Neural progenitor cell (in vitro differentiated cells): Measurements from ENCODE around the gene THBS1. TPM values are rescaled to one million over a fixed set of nuclear protein-coding genes. Genes with fewer than 3 reads are reported as not detected.

Source experiments
- DNase-seq: peaks from one replicate; pipeline ENCODE4 v3.0.0-alpha.2; 2016; ENCODE audit warnings: low spot score
- H2AFZ ChIP-seq: fragments of 200-600 bp; sonication (generic); replicated peaks from 2 replicates; pipeline ENCODE4 v1.6.1; 2016; ENCODE audit warnings: antibody characterized with exemption
- H3F3A ChIP-seq: fragments of 200-600 bp; sonication (generic); 2 replicates; pipeline ENCODE4 v1.6.1; 2016; ENCODE audit warnings: antibody characterized with exemption, low read depth
- H3K27ac ChIP-seq: fragments of 200-600 bp; sonication (generic); 2 replicates; pipeline ENCODE4 v1.5.1; 2016; ENCODE audit warnings: mild to moderate bottlenecking
- H3K27me3 ChIP-seq: fragments of 200-600 bp; sonication (generic); 2 replicates; pipeline ENCODE4 v1.6.1; 2016; ENCODE audit warnings: mild to moderate bottlenecking, moderate library complexity
- H3K36me3 ChIP-seq: fragments of 200-600 bp; sonication (generic); 2 replicates; pipeline ENCODE4 v1.5.1; 2016
- H3K4me1 ChIP-seq: fragments of 200-600 bp; sonication (generic); 2 replicates; pipeline ENCODE4 v1.6.1; 2016; ENCODE audit warnings: mixed run types
- H3K4me2 ChIP-seq: fragments of 200-600 bp; sonication (generic); 2 replicates; pipeline ENCODE4 v1.6.1; 2016
- H3K4me3 ChIP-seq: fragments of 200-600 bp; sonication (generic); 2 replicates; pipeline ENCODE4 v1.5.1; 2016
- H3K79me2 ChIP-seq: fragments of 200-600 bp; sonication (generic); 2 replicates; pipeline ENCODE4 v1.6.1; 2016; ENCODE audit warnings: low read depth
- H3K9ac ChIP-seq: fragments of 200-600 bp; sonication (generic); 2 replicates; pipeline ENCODE4 v1.6.1; 2016
- H3K9me3 ChIP-seq: fragments of 200-600 bp; sonication (generic); 2 replicates; pipeline ENCODE4 v1.5.1; 2016; ENCODE audit warnings: low read depth
- H4K20me1 ChIP-seq: fragments of 200-600 bp; sonication (generic); 2 replicates; pipeline ENCODE4 v1.6.1; 2016; ENCODE audit warnings: low read depth
- H3K27ac Mint-ChIP-seq: 3 replicates; pipeline ENCODE4 v1.8.0; 2021; ENCODE audit warnings: mixed read lengths
- H3K27me3 Mint-ChIP-seq: 2 replicates; pipeline ENCODE4 v1.8.0; 2022; ENCODE audit warnings: low read depth, mild to moderate bottlenecking, inconsistent platforms, moderate library complexity, mixed read lengths; ENCODE audit not compliant: insufficient read depth
- H3K36me3 Mint-ChIP-seq: 3 replicates; pipeline ENCODE4 v1.8.0; 2021; ENCODE audit warnings: mixed read lengths
- H3K4me1 Mint-ChIP-seq: 3 replicates; pipeline ENCODE4 v1.8.0; 2021; ENCODE audit warnings: mixed read lengths
- H3K4me3 Mint-ChIP-seq: 3 replicates; pipeline ENCODE4 v1.8.0; 2021; ENCODE audit warnings: mild to moderate bottlenecking, moderate library complexity, mixed read lengths
- H3K9me3 Mint-ChIP-seq: 3 replicates; pipeline ENCODE4 v1.8.0; 2020; ENCODE audit warnings: mixed read lengths
- EZH2 ChIP-seq: fragments of 200-600 bp; sonication (generic); IDR thresholded peaks from 2 replicates; pipeline ENCODE4 v1.6.1; 2017; ENCODE audit warnings: antibody characterized with exemption, mild to moderate bottlenecking, moderate library complexity
- EZH2phosphoT487 ChIP-seq: fragments of 200-600 bp; sonication (generic); IDR thresholded peaks from 2 replicates; pipeline ENCODE4 v1.6.1; 2017; ENCODE audit warnings: antibody characterized with exemption
- total RNA-seq: library from RNA; depleted of rRNA; stranded (reverse); fragments of >200 nt; gene quantifications from 2 replicates; pipeline ENCODE4 v1.2.3, GENCODE V29; 2015; ENCODE audit warnings: low replicate concordance
- TF ChIP-seq, protein P1 (sequence below): fragments of 200-600 bp; sonication (generic); IDR thresholded peaks from 2 replicates; pipeline ENCODE4 v1.5.1; 2017; ENCODE audit warnings: antibody characterized with exemption, mild to moderate bottlenecking

The THBS1 gene
- total RNA-seq, 1 donor from 2014 or later: 14.6 TPM

DNA sequence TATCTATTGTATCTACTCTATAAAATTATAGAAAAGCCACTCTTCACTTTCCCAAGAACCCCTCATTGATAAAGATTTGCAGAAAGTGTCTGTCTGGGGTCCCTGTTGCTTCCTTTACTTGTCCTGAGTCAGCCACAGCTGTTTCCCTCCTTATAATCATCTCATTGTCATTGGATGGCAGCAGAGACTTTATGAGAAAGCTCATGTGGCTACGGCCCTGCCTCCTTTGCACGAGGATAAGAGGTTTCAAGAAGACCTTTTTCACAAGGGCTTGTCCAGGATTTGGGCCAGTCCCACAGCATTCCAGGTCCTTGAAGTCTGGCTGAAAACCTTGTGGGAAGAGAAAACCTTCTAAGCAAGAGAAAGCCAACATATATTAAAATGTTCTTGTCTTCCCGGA, 41.9 kb upstream of the THBS1 start:
- H3K27me3 ChIP-seq: no peaks in the 10 kb centered on the region
- no peaks in the 10 kb centered on the region for H4K20me1 ChIP-seq
- H3K79me2 ChIP-seq: no peaks in the 10 kb centered on the region
- Mint-ChIP-seq H3K4me3 (no peak overlapping the region), H3K27me3 (peaks cover 4% of the 10 kb centered on the region), H3K9me3 (no peaks in the 10 kb centered on the region), H3K36me3 (no peaks in the 10 kb centered on the region), H3K4me1 (no peaks in the 10 kb centered on the region), H3K27ac (no peak overlapping the region)
- H3K4me1 ChIP-seq: no peaks in the 10 kb centered on the region
- DNase-seq: no peak
- no peak overlapping the region for H2AFZ ChIP-seq
- H3K4me3 ChIP-seq: no peak overlapping the region
- TF ChIP-seq EZH2 (no peak), EZH2phosphoT487 (no peak)
- TF ChIP-seq, protein P1, sequence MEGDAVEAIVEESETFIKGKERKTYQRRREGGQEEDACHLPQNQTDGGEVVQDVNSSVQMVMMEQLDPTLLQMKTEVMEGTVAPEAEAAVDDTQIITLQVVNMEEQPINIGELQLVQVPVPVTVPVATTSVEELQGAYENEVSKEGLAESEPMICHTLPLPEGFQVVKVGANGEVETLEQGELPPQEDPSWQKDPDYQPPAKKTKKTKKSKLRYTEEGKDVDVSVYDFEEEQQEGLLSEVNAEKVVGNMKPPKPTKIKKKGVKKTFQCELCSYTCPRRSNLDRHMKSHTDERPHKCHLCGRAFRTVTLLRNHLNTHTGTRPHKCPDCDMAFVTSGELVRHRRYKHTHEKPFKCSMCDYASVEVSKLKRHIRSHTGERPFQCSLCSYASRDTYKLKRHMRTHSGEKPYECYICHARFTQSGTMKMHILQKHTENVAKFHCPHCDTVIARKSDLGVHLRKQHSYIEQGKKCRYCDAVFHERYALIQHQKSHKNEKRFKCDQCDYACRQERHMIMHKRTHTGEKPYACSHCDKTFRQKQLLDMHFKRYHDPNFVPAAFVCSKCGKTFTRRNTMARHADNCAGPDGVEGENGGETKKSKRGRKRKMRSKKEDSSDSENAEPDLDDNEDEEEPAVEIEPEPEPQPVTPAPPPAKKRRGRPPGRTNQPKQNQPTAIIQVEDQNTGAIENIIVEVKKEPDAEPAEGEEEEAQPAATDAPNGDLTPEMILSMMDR: no peak
- H3F3A ChIP-seq: no peaks in the 10 kb centered on the region
- H3K9ac ChIP-seq: no peak overlapping the region
- no peak overlapping the region for H3K4me2 ChIP-seq
- H3K9me3 ChIP-seq: no peaks in the 10 kb centered on the region
- H3K27ac ChIP-seq: no peak overlapping the region
- H3K36me3 ChIP-seq: no peaks in the 10 kb centered on the region

DNA sequence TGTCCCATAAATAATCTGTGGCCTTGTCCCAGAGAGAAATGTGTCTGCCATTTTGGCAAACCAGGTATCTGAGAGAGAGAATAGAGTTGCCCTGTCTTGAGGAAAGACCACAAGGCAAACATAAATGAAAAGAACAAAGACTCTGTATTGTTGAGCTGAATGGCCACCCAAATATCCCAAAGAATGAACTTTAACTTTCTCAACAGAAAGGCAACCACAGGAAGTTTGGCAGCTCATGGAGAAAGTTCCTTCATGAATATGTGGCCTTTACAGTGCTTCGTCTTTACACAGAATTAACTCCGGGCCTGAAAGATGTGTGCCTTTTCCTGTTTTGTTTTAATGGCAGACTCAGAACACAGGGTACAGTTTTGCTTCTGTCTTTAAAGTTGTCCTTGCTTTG, 41.4 kb upstream of the THBS1 start:
- Histone ChIP-seq H3K9me3 (no peaks in the 10 kb centered on the region), H3K27ac (no peak overlapping the region), H3F3A (no peaks in the 10 kb centered on the region), H3K36me3 (no peaks in the 10 kb centered on the region), H3K4me1 (no peaks in the 10 kb centered on the region), H3K27me3 (no peaks in the 10 kb centered on the region), H3K4me3 (no peak overlapping the region), H3K4me2 (no peak overlapping the region), H3K79me2 (no peaks in the 10 kb centered on the region), H3K9ac (no peak overlapping the region), H4K20me1 (no peaks in the 10 kb centered on the region), H2AFZ (no peak overlapping the region)
- H3K36me3 Mint-ChIP-seq: no peaks in the 10 kb centered on the region
- H3K4me1 Mint-ChIP-seq: no peaks in the 10 kb centered on the region
- H3K27ac Mint-ChIP-seq: no peak overlapping the region
- TF ChIP-seq, protein P1: no peak
- TF ChIP-seq EZH2phosphoT487 (no peak), EZH2 (no peak)
- H3K4me3 Mint-ChIP-seq: no peak overlapping the region
- H3K27me3 Mint-ChIP-seq: peaks cover 4% of the 10 kb centered on the region
- no peak for DNase-seq
- H3K9me3 Mint-ChIP-seq: no peaks in the 10 kb centered on the region

DNA sequence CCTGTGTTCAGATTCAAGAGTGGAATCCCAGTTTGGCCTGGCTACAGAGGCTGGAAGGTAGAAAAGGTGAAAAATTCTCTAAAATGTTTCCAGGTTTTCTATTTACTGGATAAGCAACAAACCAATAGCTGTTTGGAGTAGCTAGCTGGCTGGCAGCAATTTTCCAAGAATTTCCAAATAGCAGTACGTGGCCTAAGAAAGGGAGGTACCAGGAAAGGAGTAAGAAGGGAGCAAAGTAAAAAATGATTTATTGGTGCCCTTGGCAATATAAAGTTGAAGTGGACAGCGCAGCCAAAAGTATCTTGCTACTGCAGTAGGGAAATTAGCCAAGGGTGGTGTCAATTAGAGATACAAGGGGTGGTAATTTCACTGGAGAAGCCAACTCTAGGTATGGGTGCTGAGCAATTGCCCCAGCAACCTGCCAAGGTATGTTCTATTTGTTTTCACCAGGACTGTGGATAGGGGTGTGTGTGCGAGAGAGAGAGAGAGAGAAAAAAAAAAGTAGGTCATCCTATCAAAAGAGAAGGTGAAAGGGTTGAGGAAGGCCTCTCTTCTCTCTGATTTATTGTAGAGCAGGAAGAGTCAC, 40.8 kb upstream of the THBS1 start:
- H3K9me3 ChIP-seq: peaks cover 5% of the 10 kb centered on the region
- H2AFZ ChIP-seq: no peak overlapping the region
- no peak overlapping the region for H3K27ac ChIP-seq
- no peaks in the 10 kb centered on the region for H4K20me1 ChIP-seq
- H3K9me3 Mint-ChIP-seq: peaks cover 3% of the 10 kb centered on the region
- H3K79me2 ChIP-seq: no peaks in the 10 kb centered on the region
- no peak overlapping the region for H3K9ac ChIP-seq
- H3K36me3 Mint-ChIP-seq: no peaks in the 10 kb centered on the region
- H3K36me3 ChIP-seq: no peaks in the 10 kb centered on the region
- no peaks in the 10 kb centered on the region for H3K4me1 Mint-ChIP-seq
- no peak for DNase-seq
- TF ChIP-seq EZH2 (no peak), EZH2phosphoT487 (no peak)
- TF ChIP-seq, protein P1: no peak
- H3K4me3 ChIP-seq: no peak overlapping the region
- H3F3A ChIP-seq: no peaks in the 10 kb centered on the region
- no peak overlapping the region for H3K27ac Mint-ChIP-seq
- no peaks in the 10 kb centered on the region for H3K4me1 ChIP-seq
- H3K4me3 Mint-ChIP-seq: no peak overlapping the region
- H3K27me3 Mint-ChIP-seq: peaks cover 2% of the 10 kb centered on the region
- H3K27me3 ChIP-seq: no peaks in the 10 kb centered on the region
- no peak overlapping the region for H3K4me2 ChIP-seq
